ENCODE data around the gene PRSS56.

The PRSS56 gene

GRCh38 chr2:232504438-232504837 is 15.8 kb upstream of the PRSS56 start:
- no peak for TF ChIP-seq CTCF (IDR thresholded peaks at IDR 0.05; ENCODE audit: low read length, missing control alignments)
- H3K4me3 ChIP-seq (replicated peaks; ENCODE audit: low read depth, low read length), result no peak overlapping the region
- no peak for DNase-seq (ENCODE audit: low read depth)

GRCh38 chr2:232505856-232506255 is 14.3 kb upstream of the PRSS56 start:
- H3K4me3 ChIP-seq (replicated peaks; ENCODE audit: low read depth, low read length), result no peak overlapping the region
- no peak for TF ChIP-seq CTCF (IDR thresholded peaks at IDR 0.05; ENCODE audit: low read length, missing control alignments)
- no peak for DNase-seq (ENCODE audit: low read depth)

GRCh38 chr2:232506709-232507108 is 13.5 kb upstream of the PRSS56 start:
- TF ChIP-seq CTCF (IDR thresholded peaks at IDR 0.05; ENCODE audit: low read length, missing control alignments), result no peak
- H3K4me3 ChIP-seq (replicated peaks; ENCODE audit: low read depth, low read length), result no peak overlapping the region
- DNase-seq (ENCODE audit: low read depth), result no peak

GRCh38 chr2:232508251-232508650 is 11.9 kb upstream of the PRSS56 start:
- TF ChIP-seq CTCF (IDR thresholded peaks at IDR 0.05; ENCODE audit: low read length, missing control alignments), result no peak
- no peak overlapping the region for H3K4me3 ChIP-seq (replicated peaks; ENCODE audit: low read depth, low read length)

GRCh38 chr2:232511336-232511890 is 8.8 kb upstream of the PRSS56 start:
- no peak for DNase-seq (ENCODE audit: low read depth)
- TF ChIP-seq CTCF (IDR thresholded peaks at IDR 0.05; ENCODE audit: low read length, missing control alignments), result no peak

More at GRCh38 chr2:232508251-232508650, 11.9 kb upstream of the PRSS56 start:
- no peak for DNase-seq (ENCODE audit: low read depth)

GRCh38 chr2:232512602-232513001 is 7.6 kb upstream of the PRSS56 start:
- TF ChIP-seq CTCF (IDR thresholded peaks at IDR 0.05; ENCODE audit: low read length, missing control alignments), result no peak
- DNase-seq (ENCODE audit: low read depth), result no peak
- no peak overlapping the region for H3K4me3 ChIP-seq (replicated peaks; ENCODE audit: low read depth, low read length)

More at GRCh38 chr2:232511336-232511890, 8.8 kb upstream of the PRSS56 start:
- no peak overlapping the region for H3K4me3 ChIP-seq (replicated peaks; ENCODE audit: low read depth, low read length)

GRCh38 chr2:232513353-232513752 is 6.8 kb upstream of the PRSS56 start:
- TF ChIP-seq CTCF (IDR thresholded peaks at IDR 0.05; ENCODE audit: low read length, missing control alignments), result no peak
- no peak overlapping the region for H3K4me3 ChIP-seq (replicated peaks; ENCODE audit: low read depth, low read length)
- no peak for DNase-seq (ENCODE audit: low read depth)
